Keratinocyte (primary cell): ENCODE measurements around the gene FUBP1. TPM values are rescaled to one million over a fixed set of nuclear protein-coding genes. Genes with fewer than 3 reads are reported as not detected.
"Not testable (repeated sequence)": the region's sequence is repeated elsewhere in the genome, so short reads cannot be mapped to it uniquely, and the experiment has no call there.

Experiments
- DNase-seq: peaks from one replicate; pipeline ENCODE4 v3.0.0-alpha.2; 2011; ENCODE audit warnings: low read depth, missing footprints, low spot score
- FAIRE-seq: peaks from 2 replicates; lab custom pipeline; 2011; peaks lifted over from hg19 to GRCh38; lab: Jason Lieb, UNC
- H2AFZ ChIP-seq: 2 replicates; pipeline ENCODE4 v1.6.0; 2012; ENCODE audit warnings: low read length, control low read depth, inconsistent platforms; ENCODE audit not compliant: control insufficient read depth
- H3K27ac ChIP-seq: 2 replicates; pipeline ENCODE4 v1.5.1; 2011; ENCODE audit warnings: low read length; ENCODE audit not compliant: control insufficient read depth, insufficient read depth
- H3K27me3 ChIP-seq: 3 replicates; pipeline ENCODE4 v1.6.0; 2011; ENCODE audit warnings: low read length; ENCODE audit not compliant: control insufficient read depth, insufficient read depth; ENCODE audit errors: extremely low read depth
- H3K36me3 ChIP-seq, 2 experiments: 2 replicates in 1 of 2; 3 replicates in 1 of 2; pipeline ENCODE4 v1.5.1; 2011; ENCODE audit warnings: low read length in 2 of 2, mild to moderate bottlenecking in 1 of 2; ENCODE audit not compliant: control insufficient read depth in 2 of 2, insufficient read depth in 2 of 2; ENCODE audit errors: extremely low read depth in 1 of 2
- H3K4me1 ChIP-seq: 3 replicates; pipeline ENCODE4 v1.5.1; 2011; ENCODE audit warnings: low read length; ENCODE audit not compliant: control insufficient read depth, insufficient read depth; ENCODE audit errors: extremely low read depth
- H3K4me2 ChIP-seq: 3 replicates; pipeline ENCODE4 v1.6.0; 2011; ENCODE audit warnings: low read depth, low read length; ENCODE audit not compliant: control insufficient read depth, insufficient read depth; ENCODE audit errors: extremely low read depth
- H3K4me3 ChIP-seq, 3 experiments: fragments of 200-600 bp in 1 of 3; sonication (generic) in 1 of 3; 2 replicates in 2 of 3; 3 replicates in 1 of 3; pipeline ENCODE4 v1.5.1; 2011 to 2016; ENCODE audit warnings: low read length in 3 of 3, mild to moderate bottlenecking in 3 of 3, control low read depth in 2 of 3, inconsistent platforms in 1 of 3, low read depth in 1 of 3, mixed read lengths in 1 of 3, mixed run types in 1 of 3, moderate library complexity in 1 of 3; ENCODE audit not compliant: control insufficient read depth in 2 of 3, insufficient read depth in 2 of 3; ENCODE audit errors: extremely low read depth in 1 of 3
- H3K79me2 ChIP-seq: 2 replicates; pipeline ENCODE4 v1.6.0; 2012; ENCODE audit warnings: low read length; ENCODE audit not compliant: control insufficient read depth, insufficient read depth
- H3K9ac ChIP-seq: 3 replicates; pipeline ENCODE4 v1.6.0; 2011; ENCODE audit warnings: low read length; ENCODE audit not compliant: control insufficient read depth, insufficient read depth; ENCODE audit errors: extremely low read depth
- H3K9me1 ChIP-seq: 3 replicates; pipeline ENCODE4 v1.6.0; 2011; ENCODE audit warnings: low read length; ENCODE audit not compliant: control insufficient read depth, insufficient read depth; ENCODE audit errors: extremely low read depth
- H3K9me3 ChIP-seq: 2 replicates; pipeline ENCODE4 v1.5.1; 2012; ENCODE audit warnings: low read depth, low read length; ENCODE audit not compliant: control insufficient read depth
- H4K20me1 ChIP-seq: 3 replicates; pipeline ENCODE4 v1.6.0; 2011; ENCODE audit warnings: low read length; ENCODE audit not compliant: control insufficient read depth, insufficient read depth; ENCODE audit errors: extremely low read depth
- EZH2 ChIP-seq: IDR thresholded peaks from one replicate; pipeline ENCODE4 v1.6.1; 2012; ENCODE audit warnings: inconsistent platforms, mild to moderate bottlenecking, low read length, moderate library complexity
- dilution Hi-C: fragments of 300-500 bp; cut with MboI; formaldehyde crosslinking; loops from one replicate; pipeline ENCODE4 v1.7.0; 2020; ENCODE audit warnings: low sequenced_read_pairs; ENCODE audit not compliant: extremely low pct_ligation_motif_present
- polyA plus RNA-seq, 5 experiments: library from polyadenylated mRNA; depleted of rRNA in 3 of 5; stranded (reverse) in 3 of 5; stranded (forward) in 1 of 5; unstranded in 1 of 5; fragments of >200 nt; gene quantifications; 1 replicate in 1 of 5; 2 replicates in 3 of 5; 3 replicates in 1 of 5; pipeline versions ENCODE4 v1.2.1 to v1.2.3, GENCODE V29; 2011 to 2012; ENCODE audit warnings: missing spikeins in 2 of 5, low read depth in 1 of 5, low replicate concordance in 1 of 5
- TF ChIP-seq, protein P1 (sequence below), 3 experiments: IDR thresholded peaks in 1 of 3; conservative IDR thresholded peaks in 1 of 3; optimal IDR thresholded peaks in 1 of 3; 2 replicates in 2 of 3; 3 replicates in 1 of 3; pipeline versions ENCODE3 to v1.5.1; 2011; ENCODE audit warnings: low read length in 3 of 3, mild to moderate bottlenecking in 3 of 3, moderate library complexity in 2 of 3, control low read depth in 1 of 3, inconsistent platforms in 1 of 3; ENCODE audit not compliant: insufficient read depth in 2 of 3; ENCODE audit errors: extremely low read depth in 1 of 3

Gene FUBP1
- polyA plus RNA-seq, 1 donor (not counting 4 experiments of a cell fraction or from before 2014, with no cell fraction given) = 137 TPM

DNA sequence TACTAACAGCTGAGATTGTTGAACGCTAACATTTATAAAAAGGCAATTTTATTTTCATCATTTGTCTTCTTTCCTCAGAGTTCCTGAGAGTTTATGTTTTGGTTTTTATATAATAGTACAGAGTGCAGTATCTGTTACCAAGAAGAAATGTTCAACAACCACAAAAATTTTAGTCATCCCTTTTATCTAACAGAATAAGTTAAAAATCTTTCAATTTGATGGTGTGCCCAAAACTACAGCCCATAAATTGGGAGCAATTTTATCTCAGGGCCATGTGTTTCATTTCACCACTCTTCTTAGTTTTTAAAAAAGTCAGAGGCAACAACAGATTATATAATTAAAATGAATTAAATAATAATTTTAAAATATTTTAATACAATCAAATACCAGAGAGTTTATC is 53.4 kb downstream of the FUBP1 start:
- Histone ChIP-seq H3K4me1 (no peaks in the 10 kb centered on the region), H3K79me2 (no peaks in the 10 kb centered on the region), H3K27me3 (no peaks in the 10 kb centered on the region), H3K4me2 (no peak overlapping the region), H4K20me1 (no peaks in the 10 kb centered on the region), H3K4me3 (no peak overlapping the region), H3K27ac (no peak overlapping the region), H2AFZ (no peak overlapping the region), H3K9me1 (no peaks in the 10 kb centered on the region), H3K9ac (no peak overlapping the region), H3K9me3 (no peaks in the 10 kb centered on the region), H3K36me3 (no peaks in the 10 kb centered on the region)
- FAIRE-seq (no peak), DNase-seq (no peak)
- TF ChIP-seq EZH2 = no peak
- TF ChIP-seq, protein P1, sequence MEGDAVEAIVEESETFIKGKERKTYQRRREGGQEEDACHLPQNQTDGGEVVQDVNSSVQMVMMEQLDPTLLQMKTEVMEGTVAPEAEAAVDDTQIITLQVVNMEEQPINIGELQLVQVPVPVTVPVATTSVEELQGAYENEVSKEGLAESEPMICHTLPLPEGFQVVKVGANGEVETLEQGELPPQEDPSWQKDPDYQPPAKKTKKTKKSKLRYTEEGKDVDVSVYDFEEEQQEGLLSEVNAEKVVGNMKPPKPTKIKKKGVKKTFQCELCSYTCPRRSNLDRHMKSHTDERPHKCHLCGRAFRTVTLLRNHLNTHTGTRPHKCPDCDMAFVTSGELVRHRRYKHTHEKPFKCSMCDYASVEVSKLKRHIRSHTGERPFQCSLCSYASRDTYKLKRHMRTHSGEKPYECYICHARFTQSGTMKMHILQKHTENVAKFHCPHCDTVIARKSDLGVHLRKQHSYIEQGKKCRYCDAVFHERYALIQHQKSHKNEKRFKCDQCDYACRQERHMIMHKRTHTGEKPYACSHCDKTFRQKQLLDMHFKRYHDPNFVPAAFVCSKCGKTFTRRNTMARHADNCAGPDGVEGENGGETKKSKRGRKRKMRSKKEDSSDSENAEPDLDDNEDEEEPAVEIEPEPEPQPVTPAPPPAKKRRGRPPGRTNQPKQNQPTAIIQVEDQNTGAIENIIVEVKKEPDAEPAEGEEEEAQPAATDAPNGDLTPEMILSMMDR (optimal IDR thresholded peaks at IDR 0.05 in 1 of 3, IDR thresholded peaks at IDR 0.05 in 1 of 3, conservative IDR thresholded peaks at IDR 0.05 in 1 of 3; ENCODE audit: extremely low read depth in 1 of 3, insufficient read depth in 2 of 3, low read length in 3 of 3) = no peak
- dilution Hi-C loops = no loop called here

DNA sequence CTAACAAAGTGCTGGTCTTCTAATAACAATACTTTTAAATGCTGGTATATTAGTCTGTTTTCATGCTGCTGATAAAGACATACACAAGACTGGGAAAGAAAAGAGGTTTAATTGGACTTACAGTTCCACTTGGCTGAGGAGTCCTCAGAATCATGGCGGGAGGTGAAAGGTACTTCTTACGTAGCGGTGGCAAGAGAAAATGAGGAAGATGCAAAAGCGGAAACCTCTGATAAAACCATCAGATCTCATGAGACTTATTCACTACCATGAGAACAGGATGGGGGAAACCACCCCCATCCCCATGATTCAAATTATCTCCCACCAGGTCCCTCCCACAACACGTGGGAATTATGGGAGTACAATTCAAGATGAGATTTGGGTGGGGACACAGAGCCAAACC is 60.0 kb downstream of the FUBP1 start:
- not testable (repeated sequence) for FAIRE-seq

DNA sequence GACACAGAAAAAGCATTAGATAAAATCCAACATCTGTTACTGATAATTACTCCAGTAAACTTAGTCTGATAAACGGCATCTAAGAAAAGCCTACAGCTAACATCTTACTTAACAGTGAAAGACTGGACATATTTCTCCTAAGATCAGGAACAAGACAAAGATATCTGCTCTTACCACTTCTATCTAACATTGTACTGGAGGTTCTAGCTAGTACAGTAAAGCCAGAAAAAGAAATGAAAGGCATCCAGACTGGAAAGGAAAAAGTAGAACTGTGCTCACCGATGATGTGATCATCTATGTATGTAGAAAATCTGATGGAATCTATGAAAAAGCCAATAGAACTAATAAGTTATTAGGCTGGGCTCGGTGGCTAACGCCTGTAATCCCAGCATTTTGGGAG is 68.8 kb downstream of the FUBP1 start:
- H3K9ac ChIP-seq = no peak overlapping the region
- no peaks in the 10 kb centered on the region for H3K79me2 ChIP-seq
- H3K27ac ChIP-seq = no peak overlapping the region
- no peaks in the 10 kb centered on the region for H3K4me1 ChIP-seq
- no peak for FAIRE-seq
- DNase-seq = no peak
- H2AFZ ChIP-seq = no peak overlapping the region
- H3K27me3 ChIP-seq = no peaks in the 10 kb centered on the region
- no peaks in the 10 kb centered on the region for H4K20me1 ChIP-seq
- H3K9me3 ChIP-seq = no peaks in the 10 kb centered on the region
- H3K4me3 ChIP-seq = no peak overlapping the region
- H3K9me1 ChIP-seq = no peaks in the 10 kb centered on the region
- TF ChIP-seq, protein P1 (optimal IDR thresholded peaks at IDR 0.05 in 1 of 3, IDR thresholded peaks at IDR 0.05 in 1 of 3, conservative IDR thresholded peaks at IDR 0.05 in 1 of 3; ENCODE audit: extremely low read depth in 1 of 3, insufficient read depth in 2 of 3, low read length in 3 of 3) = no peak
- TF ChIP-seq EZH2 = no peak
- H3K36me3 ChIP-seq = no peaks in the 10 kb centered on the region
- H3K4me2 ChIP-seq = no peak overlapping the region
- dilution Hi-C loops = no loop called here

More for the DNA sequence above, 60.0 kb downstream of the FUBP1 start:
- H3K9me1 ChIP-seq, H3K4me1 ChIP-seq, H3K79me2 ChIP-seq, H3K36me3 ChIP-seq, H2AFZ ChIP-seq, H4K20me1 ChIP-seq, H3K4me2 ChIP-seq, DNase-seq, H3K27ac ChIP-seq, H3K9me3 ChIP-seq, H3K4me3 ChIP-seq, H3K27me3 ChIP-seq, dilution Hi-C loops, H3K9ac ChIP-seq: not testable (repeated sequence)
